Endothelial cell of umbilical vein (primary cell): ENCODE measurements around the gene CHMP6.

Experiments used
- CTCF ChIP-seq, 2 donors: IDR thresholded peaks; 1 replicate in 1 of 2; 2 replicates in 1 of 2; pipeline ENCODE4 v1.5.1; 2011; ENCODE audit warnings: low read length in 2 of 2, mild to moderate bottlenecking in 2 of 2, moderate library complexity in 2 of 2, control low read depth in 1 of 2, inconsistent platforms in 1 of 2, low read depth in 1 of 2; ENCODE audit not compliant: insufficient read depth in 1 of 2; ENCODE audit errors: extremely low read depth in 1 of 2
- EZH2 ChIP-seq: IDR thresholded peaks from 2 replicates; pipeline ENCODE4 v1.6.1; 2012; ENCODE audit warnings: borderline replicate concordance, low read depth, mild to moderate bottlenecking, moderate library complexity, low read length, inconsistent platforms; ENCODE audit not compliant: severe bottlenecking
- GATA2 ChIP-seq: IDR thresholded peaks from 2 replicates; pipeline ENCODE4 v1.7.0; 2011; ENCODE audit warnings: low read depth, mild to moderate bottlenecking, moderate library complexity, mixed read lengths, low read length; ENCODE audit not compliant: insufficient read length, insufficient read depth
- POLR2A ChIP-seq: IDR thresholded peaks from 2 replicates; pipeline ENCODE4 v1.6.1; 2012; ENCODE audit warnings: low read depth, mild to moderate bottlenecking, control low read depth, low read length
- POLR2AphosphoS5 ChIP-seq: IDR thresholded peaks from 2 replicates; pipeline ENCODE4 v1.6.1; 2012; ENCODE audit warnings: low read depth, mild to moderate bottlenecking, control low read depth, low read length, moderate library complexity; ENCODE audit not compliant: insufficient read depth
- TF ChIP-seq, protein P1 (sequence below): IDR thresholded peaks from 2 replicates; pipeline ENCODE4 v1.6.1; 2011; ENCODE audit not compliant: insufficient read depth, insufficient read length

GRCh38 chr17:80948019-80948975 lies 43.3 kb upstream of the CHMP6 start:
- TF ChIP-seq POLR2AphosphoS5 (no peak), CTCF (IDR thresholded peaks at IDR 0.05; ENCODE audit: extremely low read depth in 1 of 2, insufficient read depth in 1 of 2, low read depth in 1 of 2, low read length in 2 of 2) (no peak), EZH2 (no peak), GATA2 (no peak), POLR2A (no peak)
- TF ChIP-seq, protein P1, sequence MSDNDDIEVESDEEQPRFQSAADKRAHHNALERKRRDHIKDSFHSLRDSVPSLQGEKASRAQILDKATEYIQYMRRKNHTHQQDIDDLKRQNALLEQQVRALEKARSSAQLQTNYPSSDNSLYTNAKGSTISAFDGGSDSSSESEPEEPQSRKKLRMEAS = no peak
